IPS-18c (cell line): ENCODE measurements around the gene PIP5K1B.

ENCODE experiments used
- H3K4me3 ChIP-seq: 2 replicates; pipeline ENCODE4 v1.7.0; 2013; ENCODE audit warnings: low read depth, mild to moderate bottlenecking, low read length, moderate library complexity; ENCODE audit not compliant: insufficient read depth
- H3K9me3 ChIP-seq: one replicate; pipeline ENCODE4 v1.6.1; 2013; ENCODE audit warnings: mild to moderate bottlenecking, low read length, moderate library complexity; ENCODE audit not compliant: control insufficient read depth, insufficient read depth

Gene PIP5K1B

GRCh38 chr9:68726489-68726888 is 21.4 kb downstream of the PIP5K1B start:
- no peak overlapping the region for H3K4me3 ChIP-seq
- no peaks in the 10 kb centered on the region for H3K9me3 ChIP-seq

- Histone ChIP-seq H3K9me3 (no peaks in the 10 kb centered on the region), H3K4me3 (no peak overlapping the region)
Observed at GRCh38 chr9:68727636-68728035, 22.6 kb downstream of the PIP5K1B start.

- no peak overlapping the region for H3K4me3 ChIP-seq
- H3K9me3 ChIP-seq: no peaks in the 10 kb centered on the region
Observed at GRCh38 chr9:68728731-68729130, 23.7 kb downstream of the PIP5K1B start.

GRCh38 chr9:68730570-68731235 is 25.7 kb downstream of the PIP5K1B start:
- H3K9me3 ChIP-seq: peaks cover 5% of the 10 kb centered on the region
- no peak overlapping the region for H3K4me3 ChIP-seq

GRCh38 chr9:68731857-68732256 is 26.8 kb downstream of the PIP5K1B start:
- Histone ChIP-seq H3K4me3 (no peak overlapping the region), H3K9me3 (peaks cover 5% of the 10 kb centered on the region)

GRCh38 chr9:68732405-68733020 is 27.5 kb downstream of the PIP5K1B start:
- Histone ChIP-seq H3K9me3 (peaks cover 5% of the 10 kb centered on the region), H3K4me3 (no peak overlapping the region)

GRCh38 chr9:68733021-68733405 is 28.0 kb downstream of the PIP5K1B start:
- no peak overlapping the region for H3K4me3 ChIP-seq
- peaks cover 5% of the 10 kb centered on the region for H3K9me3 ChIP-seq

GRCh38 chr9:68738358-68738757 is 33.3 kb downstream of the PIP5K1B start:
- peaks cover 5% of the 10 kb centered on the region for H3K9me3 ChIP-seq
- H3K4me3 ChIP-seq: no peak overlapping the region

- Histone ChIP-seq H3K4me3 (no peak overlapping the region), H3K9me3 (peaks cover 5% of the 10 kb centered on the region)
Observed at GRCh38 chr9:68739621-68740174, 34.7 kb downstream of the PIP5K1B start.

- Histone ChIP-seq H3K4me3 (no peak overlapping the region), H3K9me3 (peaks cover 1% of the 10 kb centered on the region)
Observed at GRCh38 chr9:68740561-68740960, 35.5 kb downstream of the PIP5K1B start.

GRCh38 chr9:68741234-68741633 is 36.2 kb downstream of the PIP5K1B start:
- Histone ChIP-seq H3K9me3 (no peaks in the 10 kb centered on the region), H3K4me3 (no peak overlapping the region)

GRCh38 chr9:68741704-68742332 is 36.8 kb downstream of the PIP5K1B start:
- no peaks in the 10 kb centered on the region for H3K9me3 ChIP-seq
- H3K4me3 ChIP-seq: no peak overlapping the region

GRCh38 chr9:68742333-68742730 is 37.3 kb downstream of the PIP5K1B start:
- H3K4me3 ChIP-seq: no peak overlapping the region

GRCh38 chr9:68744426-68744825 is 39.4 kb downstream of the PIP5K1B start:
- Histone ChIP-seq H3K9me3 (no peaks in the 10 kb centered on the region), H3K4me3 (no peak overlapping the region)

More at GRCh38 chr9:68742333-68742730, 37.3 kb downstream of the PIP5K1B start:
- no peaks in the 10 kb centered on the region for H3K9me3 ChIP-seq

GRCh38 chr9:68746525-68746924 is 41.5 kb downstream of the PIP5K1B start:
- no peak overlapping the region for H3K4me3 ChIP-seq
- H3K9me3 ChIP-seq: no peaks in the 10 kb centered on the region

- H3K9me3 ChIP-seq: no peaks in the 10 kb centered on the region
- no peak overlapping the region for H3K4me3 ChIP-seq
Observed at GRCh38 chr9:68747043-68747533, 42.0 kb downstream of the PIP5K1B start.

GRCh38 chr9:68749135-68749534 is 44.1 kb downstream of the PIP5K1B start:
- Histone ChIP-seq H3K9me3 (no peaks in the 10 kb centered on the region), H3K4me3 (no peak overlapping the region)

- no peaks in the 10 kb centered on the region for H3K9me3 ChIP-seq
- H3K4me3 ChIP-seq: no peak overlapping the region
Observed at GRCh38 chr9:68749579-68750159, 44.6 kb downstream of the PIP5K1B start.
